HFF-Myc (cell line): ENCODE data around the gene MMP13.

ENCODE experiments used
- DNase-seq: peaks from one replicate; pipeline ENCODE4 v3.0.0-alpha.2; 2011; ENCODE audit warnings: low read depth; ENCODE audit errors: extremely low read depth
- H3K4me3 ChIP-seq: replicated peaks from 2 replicates; pipeline ENCODE4 v1.5.1; 2011; ENCODE audit warnings: low read depth, mild to moderate bottlenecking, control low read depth, low read length
- TF ChIP-seq, protein P1 (sequence below): IDR thresholded peaks from 2 replicates; pipeline ENCODE4 v1.5.1; 2012; ENCODE audit warnings: mild to moderate bottlenecking, low read depth, low read length, control low read depth; ENCODE audit errors: missing control alignments

MMP13 gene

DNA sequence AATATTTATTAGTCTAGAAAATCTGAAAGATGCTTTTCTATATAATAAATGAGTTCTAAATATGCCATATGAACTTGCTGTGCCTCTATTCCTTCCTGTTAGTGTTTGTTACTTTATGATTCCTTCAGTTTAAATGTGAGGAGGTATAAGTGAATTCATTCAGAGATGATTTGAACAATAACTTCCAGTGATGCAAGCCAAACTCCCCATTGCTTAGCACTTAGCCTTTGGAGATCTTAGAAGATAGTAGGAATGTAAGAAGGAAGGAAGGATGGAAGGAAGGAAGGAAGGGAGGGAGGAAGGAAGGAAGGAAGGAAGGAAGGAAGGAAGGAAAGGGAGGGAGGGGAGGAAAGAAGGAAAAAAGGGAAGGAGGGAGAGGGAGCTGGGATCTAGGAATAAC, 25.1 kb downstream of the MMP13 start:
- TF ChIP-seq, protein P1, sequence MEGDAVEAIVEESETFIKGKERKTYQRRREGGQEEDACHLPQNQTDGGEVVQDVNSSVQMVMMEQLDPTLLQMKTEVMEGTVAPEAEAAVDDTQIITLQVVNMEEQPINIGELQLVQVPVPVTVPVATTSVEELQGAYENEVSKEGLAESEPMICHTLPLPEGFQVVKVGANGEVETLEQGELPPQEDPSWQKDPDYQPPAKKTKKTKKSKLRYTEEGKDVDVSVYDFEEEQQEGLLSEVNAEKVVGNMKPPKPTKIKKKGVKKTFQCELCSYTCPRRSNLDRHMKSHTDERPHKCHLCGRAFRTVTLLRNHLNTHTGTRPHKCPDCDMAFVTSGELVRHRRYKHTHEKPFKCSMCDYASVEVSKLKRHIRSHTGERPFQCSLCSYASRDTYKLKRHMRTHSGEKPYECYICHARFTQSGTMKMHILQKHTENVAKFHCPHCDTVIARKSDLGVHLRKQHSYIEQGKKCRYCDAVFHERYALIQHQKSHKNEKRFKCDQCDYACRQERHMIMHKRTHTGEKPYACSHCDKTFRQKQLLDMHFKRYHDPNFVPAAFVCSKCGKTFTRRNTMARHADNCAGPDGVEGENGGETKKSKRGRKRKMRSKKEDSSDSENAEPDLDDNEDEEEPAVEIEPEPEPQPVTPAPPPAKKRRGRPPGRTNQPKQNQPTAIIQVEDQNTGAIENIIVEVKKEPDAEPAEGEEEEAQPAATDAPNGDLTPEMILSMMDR, result no peak
- DNase-seq, result no peak
- no peak overlapping the region for H3K4me3 ChIP-seq

DNA sequence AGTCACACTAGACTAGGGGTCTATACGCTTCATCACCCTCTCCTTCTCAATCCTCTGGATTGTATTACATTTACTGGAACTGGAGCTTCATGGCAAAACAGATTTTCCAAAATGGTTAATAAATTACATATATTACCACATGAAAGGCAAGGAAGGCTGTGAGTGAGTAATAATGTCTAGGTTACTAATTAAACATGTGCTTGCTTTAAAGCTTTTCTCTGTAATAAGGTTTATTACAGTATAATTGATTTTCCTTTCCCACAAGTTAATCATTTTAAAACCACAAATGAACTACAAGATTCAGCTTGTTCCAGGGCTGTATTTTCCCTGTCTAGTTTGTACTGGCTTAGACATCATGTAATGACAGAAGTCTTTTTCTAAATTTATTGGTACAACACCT, 25.6 kb downstream of the MMP13 start:
- no peak for DNase-seq
- no peak overlapping the region for H3K4me3 ChIP-seq
- TF ChIP-seq, protein P1, result no peak

GRCh38 chr11:102929166-102929565, 26.4 kb downstream of the MMP13 start:
- TF ChIP-seq, protein P1, result no peak
- no peak overlapping the region for H3K4me3 ChIP-seq
- DNase-seq, result no peak

- no peak overlapping the region for H3K4me3 ChIP-seq
- no peak for DNase-seq
- TF ChIP-seq, protein P1, result no peak
Measured at GRCh38 chr11:102928247-102928646, 27.3 kb downstream of the MMP13 start.

GRCh38 chr11:102927624-102927990, 27.9 kb downstream of the MMP13 start:
- no peak for DNase-seq
- TF ChIP-seq, protein P1, result no peak
- H3K4me3 ChIP-seq, result no peak overlapping the region

DNA sequence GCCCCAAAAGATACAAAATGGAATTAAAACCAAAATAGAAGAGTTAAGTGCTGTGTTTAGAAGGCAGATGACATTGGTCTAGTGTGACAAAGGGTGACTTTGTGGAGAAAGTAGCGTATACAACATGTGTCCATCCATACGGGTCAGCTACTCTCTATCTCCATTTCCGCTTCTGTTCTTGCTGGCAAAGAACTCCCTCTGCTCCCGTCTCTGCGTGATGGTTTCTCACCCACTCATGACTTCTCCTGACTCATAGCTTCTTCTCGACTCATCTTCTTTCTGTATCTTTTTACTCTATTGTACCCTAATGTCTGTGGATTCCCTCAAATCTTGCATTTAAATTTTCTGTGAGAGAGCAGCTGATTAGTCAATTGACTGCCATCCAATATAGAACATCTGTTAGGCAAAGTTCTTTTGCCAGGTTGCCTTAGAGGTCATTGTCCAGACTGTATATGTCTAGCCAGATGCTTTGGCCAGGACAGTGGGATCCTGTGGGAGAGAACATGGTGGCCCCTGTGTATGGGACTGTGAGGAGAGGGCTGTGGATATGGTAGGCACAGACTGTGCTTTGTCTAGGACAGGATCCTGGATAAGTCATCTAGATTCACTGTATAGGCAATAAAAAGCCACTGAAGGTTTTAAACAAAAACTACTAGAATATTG, 28.4 kb downstream of the MMP13 start:
- H3K4me3 ChIP-seq, result no peak overlapping the region
- no peak for DNase-seq
- TF ChIP-seq, protein P1, result no peak

DNA sequence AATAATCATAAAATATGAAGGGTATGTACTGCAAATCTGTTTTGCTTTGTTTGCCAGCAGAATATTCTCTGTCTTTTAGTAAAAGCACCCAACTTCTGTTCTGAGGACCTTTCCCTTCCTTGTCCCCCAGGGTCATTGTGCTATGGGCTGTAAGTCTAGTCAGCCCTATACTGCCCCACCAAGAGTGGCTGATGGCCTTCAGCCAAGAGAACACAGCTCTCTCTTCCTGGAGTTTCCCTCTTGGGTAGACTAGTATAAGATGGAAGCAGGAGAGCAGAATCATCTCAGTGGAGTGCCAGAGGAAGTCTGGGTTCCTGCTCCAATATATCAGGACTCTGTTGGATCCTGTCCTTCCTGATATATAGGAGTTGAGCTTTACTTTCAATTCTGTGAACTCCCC, 29.0 kb downstream of the MMP13 start:
- no peak overlapping the region for H3K4me3 ChIP-seq
- TF ChIP-seq, protein P1, result no peak
- DNase-seq, result no peak
